ENCODE data around the gene DZIP1L.

DZIP1L gene

GRCh38 chr3:138078901-138079344 is 36.5 kb downstream of the DZIP1L start:
- DNase-seq = peak in 10 of 42 donors; percentile 13 to 58 (median 36)
- intact Hi-C loops (cut with DNase I) = no loop called here

- intact Hi-C loops (cut with DNase I) = no loop called here
- peak in 1 of 42 donors; percentile 29 for DNase-seq
Measured at GRCh38 chr3:138078096-138078495, 37.3 kb downstream of the DZIP1L start.

GRCh38 chr3:138072796-138073195 is 42.6 kb downstream of the DZIP1L start:
- intact Hi-C loops (cut with DNase I) = no loop called here
- DNase-seq = no peak

GRCh38 chr3:138070006-138070405 is 45.4 kb downstream of the DZIP1L start:
- no peak for DNase-seq
- intact Hi-C loops (cut with DNase I) = no loop called here

GRCh38 chr3:138068579-138069174 is 46.7 kb downstream of the DZIP1L start:
- peak; percentile 49 to 90 (median 78) for DNase-seq
- intact Hi-C loops (cut with DNase I) = loop anchor here (5.0 kb wide), 1 partner anchor 49 kb away; the partner anchor contains the start of gene DZIP1L

- DNase-seq = no peak
- intact Hi-C loops (cut with DNase I) = loop anchor here (5.0 kb wide), 1 partner anchor 49 kb away; the partner anchor contains the start of gene DZIP1L
Measured at GRCh38 chr3:138068046-138068445, 47.4 kb downstream of the DZIP1L start.

- intact Hi-C loops (cut with DNase I) = loop anchor here (5.0 kb wide), 1 partner anchor 50 kb away; the partner anchor contains the start of gene DZIP1L
- DNase-seq = no peak
Measured at GRCh38 chr3:138066972-138067371, 48.4 kb downstream of the DZIP1L start.

GRCh38 chr3:138066383-138066782 is 49.0 kb downstream of the DZIP1L start:
- DNase-seq = no peak
- intact Hi-C loops (cut with DNase I) = loop anchor here (5.0 kb wide), 1 partner anchor 51 kb away; the partner anchor contains the start of gene DZIP1L

- intact Hi-C loops (cut with DNase I) = loop anchor here (5.0 kb wide), 1 partner anchor 51 kb away; the partner anchor contains the start of gene DZIP1L
- no peak for DNase-seq
Measured at GRCh38 chr3:138065949-138066348, 49.5 kb downstream of the DZIP1L start.

GRCh38 chr3:138063416-138063815 is 52.0 kb downstream of the DZIP1L start:
- intact Hi-C loops (cut with DNase I) = no loop called here
- no peak for DNase-seq

GRCh38 chr3:138062626-138063025 is 52.8 kb downstream of the DZIP1L start:
- DNase-seq = no peak
- intact Hi-C loops (cut with DNase I) = no loop called here

- intact Hi-C loops (cut with DNase I) = no loop called here
- no peak for DNase-seq
Measured at GRCh38 chr3:138062037-138062436, 53.4 kb downstream of the DZIP1L start.

- intact Hi-C loops (cut with DNase I) = no loop called here
- no peak for DNase-seq
Measured at GRCh38 chr3:138060792-138061191, 54.6 kb downstream of the DZIP1L start.

- no peak for DNase-seq
- intact Hi-C loops (cut with DNase I) = no loop called here
Measured at GRCh38 chr3:138059261-138059660, 56.1 kb downstream of the DZIP1L start.

GRCh38 chr3:138057384-138057783 is 58.0 kb downstream of the DZIP1L start:
- DNase-seq = no peak
- intact Hi-C loops (cut with DNase I) = no loop called here

- intact Hi-C loops (cut with DNase I) = no loop called here
- DNase-seq = no peak
Measured at GRCh38 chr3:138054057-138054456, 61.4 kb downstream of the DZIP1L start.

- peak in 14 of 42 donors; percentile 13 to 52 (median 22) for DNase-seq
- intact Hi-C loops (cut with DNase I) = no loop called here
Measured at GRCh38 chr3:138051947-138052802, 63.2 kb downstream of the DZIP1L start.

GRCh38 chr3:138049157-138049919 is 66.1 kb downstream of the DZIP1L start:
- intact Hi-C loops (cut with DNase I) = no loop called here
- DNase-seq = no peak

- intact Hi-C loops (cut with DNase I) = no loop called here
- no peak for DNase-seq
Measured at GRCh38 chr3:138047596-138048158, 67.7 kb downstream of the DZIP1L start.

Data from head of caudate nucleus (tissue), 42 donors.